Ovary (tissue), 10 donors: ENCODE measurements around the gene GRM2. TPM values are rescaled to one million over a fixed set of nuclear protein-coding genes. Genes with fewer than 3 reads are reported as not detected.

ENCODE experiments used
- DNase-seq, 5 donors: peaks; one replicate each; pipeline ENCODE4 v3.0.0-alpha.2; 2019 to 2020
- H3K27ac ChIP-seq, 2 donors: fragments of 200-600 bp; one replicate each; pipeline versions ENCODE4 v1.5.1 to v1.8.0; 2019 to 2022
- H3K27me3 ChIP-seq: fragments of 200-600 bp; one replicate; pipeline ENCODE4 v1.8.0; 2022
- H3K36me3 ChIP-seq: fragments of 200-600 bp; sonication (generic); one replicate; pipeline ENCODE4 v1.5.1; 2019
- H3K4me1 ChIP-seq: one replicate; pipeline ENCODE4 v1.8.1; 2013; ENCODE audit warnings: mild to moderate bottlenecking, moderate library complexity; ENCODE audit not compliant: insufficient read depth
- H3K4me3 ChIP-seq: fragments of 200-600 bp; sonication (generic); one replicate; pipeline ENCODE4 v1.5.1; 2017
- H3K9me3 ChIP-seq, 2 donors: fragments of 200-600 bp in 1 of 2; sonication (generic) in 1 of 2; one replicate each; pipeline versions ENCODE4 v1.5.1 to v1.8.1; 2013 to 2019; ENCODE audit warnings: mild to moderate bottlenecking in 1 of 2, moderate library complexity in 1 of 2
- EP300 ChIP-seq: sonication (generic); formaldehyde crosslinking; IDR thresholded peaks from one replicate; pipeline ENCODE4 v1.6.1; 2017; ENCODE audit warnings: antibody characterized with exemption
- POLR2A ChIP-seq: fragments of 450-650 bp; IDR thresholded peaks from one replicate; pipeline ENCODE4 v1.6.1; 2017; ENCODE audit warnings: antibody characterized with exemption, mild to moderate bottlenecking, moderate library complexity
- WGBS, 3 donors: extraction: QIAGEN DNeasy Blood & Tissue Kit in 1 of 3; methylation state at CpG; one replicate each; pipeline versions ENCODE4 v1.1.5 to v1.1.7; 2013 to 2017; 5-methylcytosine and 5-hydroxymethylcytosine counted together
- intact Hi-C, 4 donors: fragments of 100-400 bp; cut with DNase I; formaldehyde crosslinking; loops; one replicate each; pipeline versions ENCODE4 v1.11.0 to v1.15.1; 2022 to 2023
- long read RNA-seq, 3 donors: library from polyadenylated mRNA in 2 of 3; unstranded in 2 of 3; transcript quantifications; one replicate each; pipeline ENCODE4 v2.0.0 and lab custom pipeline, GENCODE V29; 2021 to 2026
- polyA plus RNA-seq, 2 donors: library from polyadenylated mRNA; stranded (reverse); fragments of 200-250 nt in 1 of 2; fragments of 350-450 nt in 1 of 2; fragmentation: Illumina TruSeq in 1 of 2; extraction: RNeasy Lipid Tissue Mini Kit (QIAGEN cat#74804) in 1 of 2; gene quantifications; one replicate each; pipeline ENCODE4 v1.2.3, GENCODE V29; 2013 to 2014
- total RNA-seq, 7 donors: library from RNA; depleted of rRNA in 2 of 7; stranded (reverse); fragments of >200 nt in 2 of 7; fragmentation: NEBNext Ultra II Directional in 3 of 7; extraction: Animal tissue kit (Norgen Biotek cat#: 25700) in 3 of 7; gene quantifications; one replicate each; pipeline versions ENCODE4 v1.1.0 to v1.2.4, GENCODE V29; 2016 to 2023
- TF ChIP-seq, protein P1 (sequence below), 3 donors: fragments of 450-650 bp in 2 of 3; fragments of 200-600 bp in 1 of 3; IDR thresholded peaks; one replicate each; pipeline versions ENCODE4 v1.5.1 to v1.8.0; 2016 to 2022; ENCODE audit warnings: antibody characterized with exemption in 3 of 3, mild to moderate bottlenecking in 1 of 3
- donor health status: DM: no; HTN: no; CAD: no; lungs with moderate emphysema.
- donor health status: DM: no; HTN: no; CAD: no.
- donor health status: Bipolar disorder and iron deficiency.
- donor health status: DM: yes; HTN: yes; CAD: no.
- donor health status: DM: no; HTN: no; CAD: no.
- donor health status: DM: yes; HTN: yes; CAD: no.

GRM2 gene
- total RNA-seq (under 1 TPM in 4 of 7 donors, not detected in 3; 0.25 to 0.47 (median 0.34) TPM), polyA plus RNA-seq (under 1 TPM; 0.10 to 0.24 TPM)
- long read RNA-seq, donor 1, result 0 reads
- long read RNA-seq, donor 2, result 0 reads
- long read RNA-seq, donor 3, result 0 reads

DNA sequence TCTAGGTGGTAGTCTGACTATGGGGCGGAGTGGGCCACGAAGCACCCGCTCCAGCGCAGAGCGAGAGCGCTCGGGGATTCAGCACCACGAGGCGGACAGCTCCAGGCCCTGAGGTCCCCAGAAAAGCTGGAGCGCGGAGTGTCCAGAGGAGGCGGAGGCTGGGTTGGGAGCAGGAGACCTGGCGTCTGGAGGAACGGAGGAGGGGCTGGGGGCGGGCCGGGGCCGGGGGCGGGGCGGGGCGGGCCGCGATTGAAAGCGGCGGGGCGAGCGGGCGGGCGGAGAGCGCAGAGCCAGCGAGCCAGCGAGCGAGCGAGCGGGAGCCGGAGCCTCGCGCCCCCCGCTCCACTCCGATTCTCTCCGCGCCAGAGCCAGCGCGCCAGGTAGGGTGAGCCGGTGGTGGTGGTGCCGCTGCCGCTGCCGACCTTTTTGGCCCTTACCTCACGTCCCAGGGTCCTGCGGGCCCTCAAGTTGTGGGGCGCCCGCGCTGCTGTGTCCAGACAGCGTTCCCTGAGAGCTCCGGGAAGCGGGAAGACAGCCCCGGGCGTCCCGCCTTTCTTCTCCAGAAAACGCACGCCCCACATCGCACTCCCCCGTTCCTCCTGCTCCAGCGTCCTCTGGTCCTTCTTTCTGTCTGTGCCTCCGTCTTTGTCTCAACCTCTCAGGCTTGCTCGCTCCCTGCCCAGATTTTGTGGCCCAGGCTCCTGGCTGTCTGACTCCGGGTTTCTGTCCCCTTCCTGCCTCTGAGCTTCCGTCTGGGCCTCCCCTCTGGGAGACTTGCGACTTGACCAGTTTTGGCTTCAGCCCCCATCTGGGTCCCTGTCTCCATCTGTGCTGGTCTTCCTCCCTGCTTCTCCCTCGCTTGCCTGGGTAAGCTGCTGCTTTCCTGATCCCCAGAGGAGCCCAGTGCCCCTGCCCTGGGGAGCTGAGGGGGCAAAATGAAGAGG lies at the start of gene GRM2:
GRM2 (plus strand) TSS at position 281 of the 944 bp plus-strand sequence. CDS start 1,916 bp downstream, outside the sequence.
- no peaks in the 10 kb centered on the region for H3K27me3 ChIP-seq
- TF ChIP-seq, protein P1, sequence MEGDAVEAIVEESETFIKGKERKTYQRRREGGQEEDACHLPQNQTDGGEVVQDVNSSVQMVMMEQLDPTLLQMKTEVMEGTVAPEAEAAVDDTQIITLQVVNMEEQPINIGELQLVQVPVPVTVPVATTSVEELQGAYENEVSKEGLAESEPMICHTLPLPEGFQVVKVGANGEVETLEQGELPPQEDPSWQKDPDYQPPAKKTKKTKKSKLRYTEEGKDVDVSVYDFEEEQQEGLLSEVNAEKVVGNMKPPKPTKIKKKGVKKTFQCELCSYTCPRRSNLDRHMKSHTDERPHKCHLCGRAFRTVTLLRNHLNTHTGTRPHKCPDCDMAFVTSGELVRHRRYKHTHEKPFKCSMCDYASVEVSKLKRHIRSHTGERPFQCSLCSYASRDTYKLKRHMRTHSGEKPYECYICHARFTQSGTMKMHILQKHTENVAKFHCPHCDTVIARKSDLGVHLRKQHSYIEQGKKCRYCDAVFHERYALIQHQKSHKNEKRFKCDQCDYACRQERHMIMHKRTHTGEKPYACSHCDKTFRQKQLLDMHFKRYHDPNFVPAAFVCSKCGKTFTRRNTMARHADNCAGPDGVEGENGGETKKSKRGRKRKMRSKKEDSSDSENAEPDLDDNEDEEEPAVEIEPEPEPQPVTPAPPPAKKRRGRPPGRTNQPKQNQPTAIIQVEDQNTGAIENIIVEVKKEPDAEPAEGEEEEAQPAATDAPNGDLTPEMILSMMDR (IDR thresholded peaks at IDR 0.05), result no peak
- TF ChIP-seq EP300, result no peak
- TF ChIP-seq POLR2A, result no peak
- peak within 1 kb of the TSS; percentile 10 for H3K4me3 ChIP-seq
- DNase-seq, result peak; percentile 68 to 88 (median 85)
- no peaks in the 10 kb centered on the region for H3K36me3 ChIP-seq
- H3K4me1 ChIP-seq, result no peaks in the 10 kb centered on the region
- H3K9me3 ChIP-seq, result no peaks in the 10 kb centered on the region
- WGBS, 3 donors, result 2 to 5% (median 2%) methylated on average over 40 to 69 of the region's 69 CpGs
- no peak within 1 kb of the TSS for H3K27ac ChIP-seq
- intact Hi-C loops, result no loop called here

- Histone ChIP-seq H3K27ac (no peak overlapping the region), H3K4me3 (no peak overlapping the region), H3K9me3 (no peaks in the 10 kb centered on the region), H3K27me3 (no peaks in the 10 kb centered on the region), H3K4me1 (no peaks in the 10 kb centered on the region), H3K36me3 (no peaks in the 10 kb centered on the region)
- TF ChIP-seq, protein P1 (IDR thresholded peaks at IDR 0.05), result no peak
- TF ChIP-seq POLR2A (no peak), EP300 (no peak)
- DNase-seq, result no peak
- intact Hi-C loops, result no loop called here
- 91 to 97% (median 95%) methylated on average over 3 of the region's 3 CpGs for WGBS, 3 donors
Measured at GRCh38 chr3:51657234-51657633, 49.6 kb upstream of the GRM2 start.

DNA sequence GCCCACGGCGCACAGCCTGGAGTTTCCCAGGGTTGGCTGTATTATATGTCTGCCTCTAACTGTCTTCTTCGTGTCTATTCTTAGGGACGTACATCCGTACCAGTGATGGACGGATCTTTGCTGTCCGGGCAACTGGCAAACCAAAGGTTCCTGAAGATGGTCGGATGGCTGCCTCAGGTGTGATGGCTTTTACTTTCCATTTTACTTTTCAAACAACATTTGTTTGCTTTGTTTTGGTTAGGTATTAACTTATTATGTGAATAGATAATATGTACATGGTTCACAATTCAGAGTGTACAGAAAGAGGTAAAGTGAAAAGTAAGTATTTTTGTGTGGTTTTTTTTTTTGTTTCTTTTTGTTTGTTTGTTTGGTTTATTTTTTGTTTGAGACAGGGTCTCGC lies 46.9 kb upstream of the GRM2 start:
- Histone ChIP-seq H3K36me3 (no peaks in the 10 kb centered on the region), H3K4me3 (no peak overlapping the region), H3K27ac (no peak overlapping the region), H3K9me3 (no peaks in the 10 kb centered on the region), H3K27me3 (no peaks in the 10 kb centered on the region), H3K4me1 (no peaks in the 10 kb centered on the region)
- no peak for DNase-seq
- TF ChIP-seq EP300, result no peak
- TF ChIP-seq, protein P1 (IDR thresholded peaks at IDR 0.05), result no peak
- TF ChIP-seq POLR2A, result no peak
- WGBS, 3 donors, result 94 to 97% (median 96%) methylated on average over 9 of the region's 9 CpGs
- intact Hi-C loops, result no loop called here

GRCh38 chr3:51662456-51662855 lies 44.4 kb upstream of the GRM2 start:
- intact Hi-C loops, result no loop called here
- no peak for DNase-seq
- H3K36me3 ChIP-seq, result no peaks in the 10 kb centered on the region

More at GRCh38 chr3:51662456-51662855, 44.4 kb upstream of the GRM2 start:
- TF ChIP-seq EP300 (no peak), POLR2A (no peak)
- TF ChIP-seq, protein P1 (IDR thresholded peaks at IDR 0.05), result no peak
- Histone ChIP-seq H3K9me3 (no peaks in the 10 kb centered on the region), H3K4me1 (no peaks in the 10 kb centered on the region), H3K27ac (no peak overlapping the region), H3K27me3 (no peaks in the 10 kb centered on the region), H3K4me3 (no peak overlapping the region)
- WGBS, 3 donors, result 90 to 96% (median 92%) methylated on average over 14 of the region's 14 CpGs
